ENCODE results near the gene NOL9. TPM values are rescaled to one million over a fixed set of nuclear protein-coding genes. Genes with fewer than 3 reads are reported as not detected.

Gene NOL9
- total RNA-seq, 2 experiments from 2014 or later = 52.3 to 54.1 TPM

GRCh38 chr1:6507461-6507911, 46.8 kb downstream of the NOL9 start:
- H3K27me3 ChIP-seq (ENCODE audit: control insufficient read depth in 1 of 2, insufficient read depth in 2 of 2, low read length in 2 of 2) = peaks cover 2 to 6% of the 10 kb centered on the region in 2 experiments
- TF ChIP-seq, protein P1, sequence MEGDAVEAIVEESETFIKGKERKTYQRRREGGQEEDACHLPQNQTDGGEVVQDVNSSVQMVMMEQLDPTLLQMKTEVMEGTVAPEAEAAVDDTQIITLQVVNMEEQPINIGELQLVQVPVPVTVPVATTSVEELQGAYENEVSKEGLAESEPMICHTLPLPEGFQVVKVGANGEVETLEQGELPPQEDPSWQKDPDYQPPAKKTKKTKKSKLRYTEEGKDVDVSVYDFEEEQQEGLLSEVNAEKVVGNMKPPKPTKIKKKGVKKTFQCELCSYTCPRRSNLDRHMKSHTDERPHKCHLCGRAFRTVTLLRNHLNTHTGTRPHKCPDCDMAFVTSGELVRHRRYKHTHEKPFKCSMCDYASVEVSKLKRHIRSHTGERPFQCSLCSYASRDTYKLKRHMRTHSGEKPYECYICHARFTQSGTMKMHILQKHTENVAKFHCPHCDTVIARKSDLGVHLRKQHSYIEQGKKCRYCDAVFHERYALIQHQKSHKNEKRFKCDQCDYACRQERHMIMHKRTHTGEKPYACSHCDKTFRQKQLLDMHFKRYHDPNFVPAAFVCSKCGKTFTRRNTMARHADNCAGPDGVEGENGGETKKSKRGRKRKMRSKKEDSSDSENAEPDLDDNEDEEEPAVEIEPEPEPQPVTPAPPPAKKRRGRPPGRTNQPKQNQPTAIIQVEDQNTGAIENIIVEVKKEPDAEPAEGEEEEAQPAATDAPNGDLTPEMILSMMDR (IDR thresholded peaks at IDR 0.05) = no peak
- no peaks in the 10 kb centered on the region for H3K4me1 ChIP-seq (ENCODE audit: insufficient read depth, low read length)
- peaks cover 0 to 7% of the 10 kb centered on the region in 2 experiments for H3K9me3 ChIP-seq (ENCODE audit: control insufficient read depth in 1 of 2, insufficient read depth in 1 of 2, low read length in 2 of 2)
- CTCF ChIA-PET = no interaction called here
- H3K9me3 Mint-ChIP-seq = no peaks in the 10 kb centered on the region
- POLR2A ChIA-PET = interaction anchor here (1.0 kb wide), 1 partner anchor 20 kb away, joined by 4 read pairs; no protein-coding TSS in a partner anchor
- ATAC-seq (ENCODE audit: poor library complexity) (no peak), DNase-seq (no peak)
- H3K4me3 ChIP-seq (ENCODE audit: low read length) = no peak overlapping the region
- no peaks in the 10 kb centered on the region for H3K36me3 Mint-ChIP-seq (ENCODE audit: low read depth)
- no peaks in the 10 kb centered on the region for H3K36me3 ChIP-seq (ENCODE audit: insufficient read depth, low read length)
- no peaks in the 10 kb centered on the region for H3K4me1 Mint-ChIP-seq (ENCODE audit: low read depth)
- no peak overlapping the region for H3K27ac ChIP-seq (ENCODE audit: low read depth in 1 of 2, low read length in 2 of 2)
- peaks cover 3% of the 10 kb centered on the region for H3K27me3 Mint-ChIP-seq
- intact Hi-C loops (cut with DNase I, micrococcal nuclease) = no loop called here
- no peak overlapping the region for H3K27ac Mint-ChIP-seq
- H3K4me3 Mint-ChIP-seq = no peak overlapping the region

DNA sequence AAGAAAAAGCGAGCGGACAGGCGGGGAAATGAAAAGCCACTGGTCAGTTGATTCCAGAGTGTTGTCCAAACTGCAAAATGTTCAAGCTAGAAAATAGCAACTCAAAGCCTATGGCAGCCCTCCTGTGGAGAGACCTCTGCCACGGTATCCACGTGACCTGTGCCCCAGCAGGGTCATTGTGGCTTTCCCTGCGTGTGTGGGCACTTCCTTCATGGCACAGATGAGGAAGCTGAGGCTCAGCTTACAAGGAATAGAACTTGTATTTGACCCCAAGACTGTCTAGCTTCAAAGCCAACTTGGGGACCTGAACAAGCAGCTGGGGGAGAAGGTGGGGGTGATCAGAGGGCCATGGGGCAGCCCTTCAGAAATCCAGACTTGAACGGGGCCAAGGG, 47.3 kb downstream of the NOL9 start:
- no peak overlapping the region for H3K27ac ChIP-seq (ENCODE audit: low read depth in 1 of 2, low read length in 2 of 2)
- Mint-ChIP-seq H3K36me3 (ENCODE audit: low read depth) (no peaks in the 10 kb centered on the region), H3K27ac (no peak overlapping the region), H3K9me3 (no peaks in the 10 kb centered on the region), H3K4me3 (no peak overlapping the region), H3K4me1 (ENCODE audit: low read depth) (no peaks in the 10 kb centered on the region), H3K27me3 (peaks cover 3% of the 10 kb centered on the region)
- TF ChIP-seq, protein P1 (IDR thresholded peaks at IDR 0.05) = no peak
- H3K4me3 ChIP-seq (ENCODE audit: low read length) = no peak overlapping the region
- ChIA-PET CTCF (interaction anchor here (1.2 kb wide), 1 partner anchor 17 kb away, joined by 3 read pairs; no protein-coding TSS in a partner anchor), POLR2A (interaction anchor here (1.0 kb wide), 1 partner anchor 20 kb away, joined by 4 read pairs; no protein-coding TSS in a partner anchor)
- intact Hi-C loops (cut with DNase I, micrococcal nuclease) = no loop called here
- no peaks in the 10 kb centered on the region for H3K4me1 ChIP-seq (ENCODE audit: insufficient read depth, low read length)
- peaks cover 0 to 7% of the 10 kb centered on the region in 2 experiments for H3K9me3 ChIP-seq (ENCODE audit: control insufficient read depth in 1 of 2, insufficient read depth in 1 of 2, low read length in 2 of 2)
- peaks cover 2 to 6% of the 10 kb centered on the region in 2 experiments for H3K27me3 ChIP-seq (ENCODE audit: control insufficient read depth in 1 of 2, insufficient read depth in 2 of 2, low read length in 2 of 2)
- DNase-seq (no peak), ATAC-seq (ENCODE audit: poor library complexity) (no peak)
- H3K36me3 ChIP-seq (ENCODE audit: insufficient read depth, low read length) = no peaks in the 10 kb centered on the region

GRCh38 chr1:6506210-6507036, 47.9 kb downstream of the NOL9 start:
- Histone ChIP-seq H3K9me3 (ENCODE audit: control insufficient read depth in 1 of 2, insufficient read depth in 1 of 2, low read length in 2 of 2) (peaks cover 0 to 7% of the 10 kb centered on the region in 2 experiments), H3K4me3 (ENCODE audit: low read length) (no peak overlapping the region), H3K27ac (ENCODE audit: low read depth in 1 of 2, low read length in 2 of 2) (no peak overlapping the region), H3K27me3 (ENCODE audit: control insufficient read depth in 1 of 2, insufficient read depth in 2 of 2, low read length in 2 of 2) (peaks cover 2 to 6% of the 10 kb centered on the region in 2 experiments), H3K36me3 (ENCODE audit: insufficient read depth, low read length) (no peaks in the 10 kb centered on the region), H3K4me1 (ENCODE audit: insufficient read depth, low read length) (no peaks in the 10 kb centered on the region)
- Mint-ChIP-seq H3K27ac (no peak overlapping the region), H3K4me1 (ENCODE audit: low read depth) (no peaks in the 10 kb centered on the region), H3K27me3 (peaks cover 5% of the 10 kb centered on the region), H3K36me3 (ENCODE audit: low read depth) (no peaks in the 10 kb centered on the region), H3K4me3 (no peak overlapping the region), H3K9me3 (no peaks in the 10 kb centered on the region)
- DNase-seq (no peak), ATAC-seq (ENCODE audit: poor library complexity) (no peak)
- ChIA-PET CTCF (interaction anchor here (1.2 kb wide), 1 partner anchor 17 kb away, joined by 3 read pairs; no protein-coding TSS in a partner anchor), POLR2A (interaction anchor here (1.0 kb wide), 1 partner anchor 21 kb away, joined by 4 read pairs; no protein-coding TSS in a partner anchor)
- TF ChIP-seq, protein P1 (IDR thresholded peaks at IDR 0.05) = no peak
- intact Hi-C loops (cut with DNase I, micrococcal nuclease) = no loop called here
